OCI-LY3 (cell line): Measurements from ENCODE around the gene GRM8.
A peak's percentile ranks its signal among the peaks of the same experiment; 100 is the strongest.

ENCODE experiments used
- EZH2phosphoT487 ChIP-seq: fragments of 200-600 bp; shearing (Covaris generic); IDR thresholded peaks from 2 replicates; pipeline ENCODE4 v1.6.1; 2018; ENCODE audit warnings: antibody characterized with exemption, mixed run types, low read depth
- TF ChIP-seq, protein P1 (sequence below): fragments of 200-600, 300-600 bp; sonication (generic); IDR thresholded peaks from 2 replicates; pipeline ENCODE4 v1.5.1; 2014; ENCODE audit warnings: antibody characterized with exemption, low read length, low read depth

DNA sequence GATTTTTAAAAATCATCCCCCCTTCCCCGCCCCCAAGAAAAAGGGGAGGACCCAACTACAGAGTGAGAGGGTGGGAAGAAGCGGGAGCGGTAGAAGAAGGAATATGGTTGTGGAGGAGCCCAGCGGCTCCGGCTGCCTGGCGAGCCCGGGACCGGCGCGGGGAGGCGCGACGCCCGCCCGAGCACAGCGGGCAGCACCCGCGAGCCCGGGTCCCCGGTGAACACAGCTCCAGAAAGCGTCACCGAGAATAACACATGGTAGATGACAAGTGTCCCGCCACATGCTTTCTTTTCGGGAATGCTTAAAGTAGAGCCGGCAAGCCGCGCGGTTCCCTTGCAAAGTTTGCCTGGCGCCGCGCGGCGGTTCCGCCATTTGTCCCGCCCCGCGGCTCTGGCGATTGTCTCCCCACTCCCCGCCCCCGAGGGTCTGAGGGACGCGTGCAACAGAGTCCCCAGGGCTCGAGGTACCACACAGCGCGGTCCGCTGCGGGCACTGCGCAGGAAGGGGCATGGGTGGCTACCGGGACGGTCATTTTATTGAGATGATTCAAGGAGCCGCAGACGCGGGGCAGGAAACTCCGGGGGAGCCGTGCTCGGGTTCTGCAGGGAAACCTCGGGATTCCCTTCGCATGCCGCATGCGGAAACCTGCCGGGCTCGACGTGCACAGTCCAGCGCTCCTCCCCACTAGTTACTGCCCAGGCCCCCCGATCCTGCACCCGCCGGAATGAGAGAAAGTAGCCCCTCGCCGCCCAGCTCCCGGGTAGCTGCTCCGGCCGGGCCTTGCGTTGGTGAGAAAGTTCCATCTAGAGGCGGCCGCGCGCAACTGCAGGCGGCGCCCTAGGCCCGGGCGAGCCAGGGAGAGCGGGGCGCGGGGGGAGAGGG is 781 bp upstream of the GRM8 start:
- TF ChIP-seq, protein P1, sequence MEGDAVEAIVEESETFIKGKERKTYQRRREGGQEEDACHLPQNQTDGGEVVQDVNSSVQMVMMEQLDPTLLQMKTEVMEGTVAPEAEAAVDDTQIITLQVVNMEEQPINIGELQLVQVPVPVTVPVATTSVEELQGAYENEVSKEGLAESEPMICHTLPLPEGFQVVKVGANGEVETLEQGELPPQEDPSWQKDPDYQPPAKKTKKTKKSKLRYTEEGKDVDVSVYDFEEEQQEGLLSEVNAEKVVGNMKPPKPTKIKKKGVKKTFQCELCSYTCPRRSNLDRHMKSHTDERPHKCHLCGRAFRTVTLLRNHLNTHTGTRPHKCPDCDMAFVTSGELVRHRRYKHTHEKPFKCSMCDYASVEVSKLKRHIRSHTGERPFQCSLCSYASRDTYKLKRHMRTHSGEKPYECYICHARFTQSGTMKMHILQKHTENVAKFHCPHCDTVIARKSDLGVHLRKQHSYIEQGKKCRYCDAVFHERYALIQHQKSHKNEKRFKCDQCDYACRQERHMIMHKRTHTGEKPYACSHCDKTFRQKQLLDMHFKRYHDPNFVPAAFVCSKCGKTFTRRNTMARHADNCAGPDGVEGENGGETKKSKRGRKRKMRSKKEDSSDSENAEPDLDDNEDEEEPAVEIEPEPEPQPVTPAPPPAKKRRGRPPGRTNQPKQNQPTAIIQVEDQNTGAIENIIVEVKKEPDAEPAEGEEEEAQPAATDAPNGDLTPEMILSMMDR, result peak; percentile 75
- no peak for TF ChIP-seq EZH2phosphoT487
